Midbrain (tissue), 1 donor: Measurements from ENCODE around the gene HPCAL1.

Source experiments
- DNase-seq: peaks from one replicate; lab custom pipeline; 2025; lab: John Stamatoyannopoulos, UW

HPCAL1 gene

GRCh38 chr2:10389573-10389972, 86.9 kb downstream of the HPCAL1 start:
- DNase-seq: no peak

- DNase-seq: no peak
These were observed 87.7 kb downstream of the HPCAL1 start for GRCh38 chr2:10390369-10390801.

GRCh38 chr2:10392100-10392499, 89.4 kb downstream of the HPCAL1 start:
- no peak for DNase-seq

- no peak for DNase-seq
These were observed 89.8 kb downstream of the HPCAL1 start for GRCh38 chr2:10392548-10392947.

GRCh38 chr2:10392951-10393639, 90.4 kb downstream of the HPCAL1 start:
- no peak for DNase-seq

- DNase-seq: no peak
These were observed 90.9 kb downstream of the HPCAL1 start for GRCh38 chr2:10393640-10393982.

- no peak for DNase-seq
These were observed 93.2 kb downstream of the HPCAL1 start for GRCh38 chr2:10395893-10396292.

GRCh38 chr2:10396464-10396863, 93.8 kb downstream of the HPCAL1 start:
- DNase-seq: no peak

- no peak for DNase-seq
These were observed 94.7 kb downstream of the HPCAL1 start for GRCh38 chr2:10397297-10397875.

GRCh38 chr2:10397878-10398277, 95.2 kb downstream of the HPCAL1 start:
- DNase-seq: no peak

- DNase-seq: no peak
These were observed 95.8 kb downstream of the HPCAL1 start for GRCh38 chr2:10398496-10398895.

- no peak for DNase-seq
These were observed 96.7 kb downstream of the HPCAL1 start for GRCh38 chr2:10399358-10399757.

- no peak for DNase-seq
These were observed 97.3 kb downstream of the HPCAL1 start for GRCh38 chr2:10400002-10400401.

GRCh38 chr2:10400568-10400977, 97.9 kb downstream of the HPCAL1 start:
- peak; percentile 8 for DNase-seq

- no peak for DNase-seq
These were observed 98.6 kb downstream of the HPCAL1 start for GRCh38 chr2:10400978-10401951.

GRCh38 chr2:10402062-10402585, 99.4 kb downstream of the HPCAL1 start:
- no peak for DNase-seq

- DNase-seq: no peak
These were observed 100.0 kb downstream of the HPCAL1 start for GRCh38 chr2:10402653-10403215.

GRCh38 chr2:10404324-10405143, 101.8 kb downstream of the HPCAL1 start:
- peak; percentile 39 for DNase-seq

- peak; percentile 44 for DNase-seq
These were observed 102.7 kb downstream of the HPCAL1 start for GRCh38 chr2:10405448-10405847.

- DNase-seq: no peak
These were observed 103.3 kb downstream of the HPCAL1 start for GRCh38 chr2:10406016-10406415.

- DNase-seq: no peak
These were observed 103.9 kb downstream of the HPCAL1 start for GRCh38 chr2:10406491-10407188.
